GM15510 (cell line): ENCODE data around the gene LCLAT1.

Experiments
- POLR2A ChIP-seq: IDR thresholded peaks from 3 replicates; pipeline ENCODE4 v1.6.1; 2011; ENCODE audit warnings: borderline replicate concordance; ENCODE audit not compliant: insufficient read length; ENCODE audit errors: extremely low read depth

LCLAT1 gene

GRCh38 chr2:30412684-30413570 is 34.1 kb upstream of the LCLAT1 start:
- no peak for TF ChIP-seq POLR2A

- no peak for TF ChIP-seq POLR2A
Measured at GRCh38 chr2:30414961-30415360, 32.1 kb upstream of the LCLAT1 start.

- TF ChIP-seq POLR2A: no peak
Measured at GRCh38 chr2:30417253-30417652, 29.8 kb upstream of the LCLAT1 start.

DNA sequence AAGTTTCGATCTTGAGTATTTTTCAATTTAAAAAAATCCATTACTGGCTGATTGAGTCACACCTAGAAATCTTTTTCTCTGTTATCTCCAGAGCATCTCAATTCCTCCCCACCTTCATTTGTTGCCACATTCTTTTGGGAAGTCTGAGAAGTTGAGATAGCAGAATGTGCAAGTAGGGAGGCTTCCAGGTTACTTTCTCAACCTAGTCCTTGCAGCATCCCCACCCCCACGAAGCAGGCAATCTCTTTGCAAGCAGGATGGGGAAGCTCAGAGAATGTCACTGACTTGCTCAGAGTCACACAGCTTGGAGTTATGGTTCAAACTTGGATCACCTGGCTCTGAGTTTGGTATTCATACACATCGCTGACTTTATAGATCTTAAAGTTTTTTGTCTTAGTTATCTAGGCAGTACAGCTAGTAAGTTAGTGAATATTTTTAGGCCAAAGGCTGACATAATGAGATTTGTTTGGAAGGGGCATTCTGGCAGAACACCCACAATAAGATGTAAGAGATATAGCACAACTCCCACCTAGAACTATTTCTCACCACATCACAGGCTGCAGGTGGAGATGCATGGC is 25.9 kb upstream of the LCLAT1 start:
- TF ChIP-seq POLR2A: no peak

DNA sequence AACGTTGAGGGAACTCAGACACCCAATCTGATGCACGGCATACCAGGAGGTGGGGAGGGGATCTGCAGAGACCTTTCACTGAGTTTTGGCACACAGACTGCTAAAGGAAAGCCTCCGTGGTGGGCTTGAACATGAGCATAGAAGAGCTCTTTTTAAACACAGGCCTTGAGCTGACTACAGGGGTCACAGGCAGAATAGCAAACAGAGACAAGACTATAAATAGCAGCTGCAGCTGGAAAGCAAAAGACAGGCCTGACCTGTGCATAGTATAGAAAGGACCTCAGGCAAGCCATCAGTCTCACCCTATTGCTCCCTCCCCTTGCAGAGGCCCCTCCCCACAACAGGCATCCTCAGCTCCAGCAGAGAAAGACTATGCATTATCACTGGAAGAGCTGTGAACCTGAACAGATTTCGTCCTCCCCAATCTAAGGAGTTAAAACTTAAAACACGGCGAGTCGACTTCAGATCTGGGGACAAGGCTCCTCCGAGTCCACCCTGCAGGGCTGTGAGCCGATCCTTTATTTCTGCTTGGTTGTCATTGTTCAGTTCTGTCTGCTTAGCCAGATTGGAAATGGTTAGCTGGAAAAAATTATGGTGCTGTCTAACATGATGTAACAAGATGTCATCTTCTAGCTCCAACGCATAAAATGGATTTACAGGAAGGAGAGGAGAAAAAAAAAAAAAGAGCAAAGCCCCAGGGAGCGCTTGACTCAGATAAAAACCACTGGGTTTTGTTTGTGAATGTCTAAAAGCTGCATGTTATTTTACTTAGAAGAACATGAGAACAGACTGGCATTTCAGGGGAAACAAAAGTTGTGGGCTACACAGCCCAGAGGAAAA is 25.2 kb upstream of the LCLAT1 start:
- TF ChIP-seq POLR2A: no peak

- no peak for TF ChIP-seq POLR2A
Measured at GRCh38 chr2:30422444-30423040, 24.5 kb upstream of the LCLAT1 start.

DNA sequence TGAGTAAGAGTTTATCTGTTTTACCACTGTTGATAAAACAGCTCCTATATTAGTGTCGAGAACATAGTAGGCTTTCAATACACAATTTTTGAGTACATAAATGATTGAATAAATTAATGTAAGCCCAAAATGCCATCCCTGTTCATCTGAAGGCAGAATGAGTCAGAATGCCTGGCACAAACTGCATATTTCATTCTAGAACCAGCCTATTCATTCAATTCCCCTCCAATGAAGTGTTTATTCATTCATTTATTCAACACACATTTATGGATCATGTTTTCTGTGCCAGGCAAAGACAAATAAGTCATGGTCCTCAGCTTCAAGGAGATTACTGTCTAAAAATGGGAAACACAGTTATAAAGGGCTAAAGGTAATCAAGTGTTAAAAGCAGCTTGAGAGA is 22.8 kb upstream of the LCLAT1 start:
- TF ChIP-seq POLR2A: no peak

GRCh38 chr2:30425326-30425725 is 21.7 kb upstream of the LCLAT1 start:
- no peak for TF ChIP-seq POLR2A

GRCh38 chr2:30427606-30428347 is 19.3 kb upstream of the LCLAT1 start:
- TF ChIP-seq POLR2A: no peak

DNA sequence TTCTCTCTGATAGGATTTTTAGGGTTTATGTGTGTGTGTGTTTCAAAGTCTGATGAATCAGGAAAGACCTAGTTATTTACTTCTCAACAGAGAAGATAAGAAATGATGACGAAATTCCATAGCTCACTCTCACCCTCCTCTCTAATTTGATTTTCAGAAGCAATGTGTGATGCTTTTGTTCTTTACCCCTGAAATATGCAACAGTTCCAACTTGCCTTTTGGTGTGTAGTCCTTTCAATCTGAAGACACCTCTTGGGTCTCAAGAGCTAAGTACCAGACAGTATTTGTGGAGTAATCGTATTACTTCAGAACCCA is 18.7 kb upstream of the LCLAT1 start:
- TF ChIP-seq POLR2A: no peak

GRCh38 chr2:30428827-30429461 is 18.1 kb upstream of the LCLAT1 start:
- no peak for TF ChIP-seq POLR2A

DNA sequence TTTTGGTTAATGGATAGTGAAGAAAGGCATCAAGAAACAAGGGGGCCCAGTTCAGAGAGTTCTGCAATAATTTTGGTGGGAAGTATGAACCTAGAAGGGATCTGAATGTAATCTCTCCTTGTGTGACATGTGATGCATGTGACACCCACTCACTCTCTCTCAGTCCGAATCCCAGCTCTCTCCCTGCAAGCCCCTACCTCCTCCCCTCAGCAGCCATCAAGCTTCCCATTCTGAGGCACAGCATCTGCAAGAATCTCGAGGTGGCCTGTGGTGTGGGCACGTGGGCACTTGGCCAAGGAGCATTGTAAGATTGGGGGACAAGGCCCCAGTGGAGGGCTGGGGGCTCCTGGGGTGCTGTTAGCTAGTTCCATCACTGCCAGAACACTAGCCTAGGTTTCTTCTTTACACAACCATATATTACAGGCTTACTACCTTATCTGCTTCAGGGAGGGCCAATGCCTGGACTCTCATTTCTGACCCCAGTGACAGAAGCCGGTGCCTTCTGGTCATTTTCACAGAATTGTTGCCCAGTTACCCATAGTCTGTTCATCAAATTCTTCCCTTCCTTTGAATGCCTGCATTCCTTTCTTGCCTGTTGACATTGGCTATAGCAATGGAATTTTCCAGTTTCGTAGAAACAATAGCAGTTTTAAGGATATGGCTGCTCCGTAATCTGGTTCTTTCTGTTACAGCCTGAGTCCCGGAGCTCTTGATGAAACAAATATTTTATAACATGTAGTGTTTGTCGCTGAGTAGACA is 13.3 kb upstream of the LCLAT1 start:
- no peak for TF ChIP-seq POLR2A

DNA sequence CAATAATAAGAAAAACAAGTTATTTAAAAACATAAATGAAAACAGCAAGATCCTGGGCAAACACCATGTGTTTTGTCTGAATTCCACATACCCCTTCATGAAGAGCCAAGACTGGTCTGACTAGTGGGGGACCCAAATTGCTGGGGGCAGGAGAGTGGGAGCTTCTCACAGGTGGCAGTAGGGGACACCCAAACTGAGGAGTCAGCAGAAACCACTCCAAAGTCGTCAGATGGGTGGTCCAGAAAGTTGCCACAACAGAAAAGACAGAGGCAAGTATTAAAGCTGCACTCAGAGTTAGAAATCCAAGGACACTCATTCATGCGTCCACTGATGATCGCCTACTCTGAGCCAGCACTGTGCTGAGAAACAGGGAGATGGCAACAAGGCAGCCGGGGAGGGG is 12.3 kb upstream of the LCLAT1 start:
- no peak for TF ChIP-seq POLR2A
